ENCODE data around the gene CASZ1. TPM values are rescaled to one million over a fixed set of nuclear protein-coding genes. Genes with fewer than 3 reads are reported as not detected.

CASZ1 gene
- polyA plus RNA-seq, 3 donors = 0.30 to 3.7 (median 0.50) TPM

GRCh38 chr1:10680487-10680886 is 116.0 kb downstream of the CASZ1 start:
- Histone ChIP-seq H3K9me3 (replicated peaks in 1 of 2; ENCODE audit: control insufficient read depth in 1 of 2, insufficient read depth in 1 of 2, low read length in 2 of 2) (no peaks in the 10 kb centered on the region), H2AFZ (ENCODE audit: insufficient read depth, low read depth, low read length, poor library complexity, severe bottlenecking) (no peak overlapping the region), H3K4me1 (ENCODE audit: control insufficient read depth in 1 of 2, insufficient read depth in 2 of 2, low read length in 2 of 2) (no peaks in the 10 kb centered on the region), H3K4me2 (replicated peaks; ENCODE audit: extremely low read depth, low read length, poor library complexity, severe bottlenecking) (no peak overlapping the region), H3K79me2 (ENCODE audit: insufficient read depth, low read length) (no peaks in the 10 kb centered on the region), H3K9ac (ENCODE audit: insufficient read depth, low read length, poor library complexity, severe bottlenecking) (no peak overlapping the region), H3K27me3 (ENCODE audit: control insufficient read depth in 2 of 2, insufficient read depth in 2 of 2, low read length in 2 of 2) (no peaks in the 10 kb centered on the region), H4K20me1 (ENCODE audit: insufficient read depth, low read length) (peaks cover 3% of the 10 kb centered on the region), H3K36me3 (replicated peaks in 1 of 2; ENCODE audit: control insufficient read depth in 1 of 2, insufficient read depth in 2 of 2, low read length in 2 of 2) (no peaks in the 10 kb centered on the region), H3K4me3 (replicated peaks in 1 of 3; ENCODE audit: low read depth in 2 of 3, low read length in 3 of 3) (no peak overlapping the region), H3K27ac (ENCODE audit: low read depth in 1 of 2, low read length in 2 of 2) (no peak overlapping the region)
- Mint-ChIP-seq H3K4me1 (peaks cover 3% of the 10 kb centered on the region), H3K4me3 (no peak overlapping the region), H3K9me3 (no peaks in the 10 kb centered on the region), H3K27me3 (ENCODE audit: low read depth in 3 of 3) (peaks cover 0 to 8% (median 7%) of the 10 kb centered on the region in 3 donors), H3K27ac (no peak overlapping the region), H3K36me3 (no peaks in the 10 kb centered on the region)
- 77% methylated on average over 11 of the region's 11 CpGs for WGBS (ENCODE audit: insufficient coverage)
- DNase-seq = no peak
- intact Hi-C loops (cut with micrococcal nuclease) = no loop called here
- TF ChIP-seq, protein P1, sequence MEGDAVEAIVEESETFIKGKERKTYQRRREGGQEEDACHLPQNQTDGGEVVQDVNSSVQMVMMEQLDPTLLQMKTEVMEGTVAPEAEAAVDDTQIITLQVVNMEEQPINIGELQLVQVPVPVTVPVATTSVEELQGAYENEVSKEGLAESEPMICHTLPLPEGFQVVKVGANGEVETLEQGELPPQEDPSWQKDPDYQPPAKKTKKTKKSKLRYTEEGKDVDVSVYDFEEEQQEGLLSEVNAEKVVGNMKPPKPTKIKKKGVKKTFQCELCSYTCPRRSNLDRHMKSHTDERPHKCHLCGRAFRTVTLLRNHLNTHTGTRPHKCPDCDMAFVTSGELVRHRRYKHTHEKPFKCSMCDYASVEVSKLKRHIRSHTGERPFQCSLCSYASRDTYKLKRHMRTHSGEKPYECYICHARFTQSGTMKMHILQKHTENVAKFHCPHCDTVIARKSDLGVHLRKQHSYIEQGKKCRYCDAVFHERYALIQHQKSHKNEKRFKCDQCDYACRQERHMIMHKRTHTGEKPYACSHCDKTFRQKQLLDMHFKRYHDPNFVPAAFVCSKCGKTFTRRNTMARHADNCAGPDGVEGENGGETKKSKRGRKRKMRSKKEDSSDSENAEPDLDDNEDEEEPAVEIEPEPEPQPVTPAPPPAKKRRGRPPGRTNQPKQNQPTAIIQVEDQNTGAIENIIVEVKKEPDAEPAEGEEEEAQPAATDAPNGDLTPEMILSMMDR (IDR thresholded peaks at IDR 0.05) = no peak

- Mint-ChIP-seq H3K4me3 (no peak overlapping the region), H3K9me3 (no peaks in the 10 kb centered on the region), H3K27me3 (ENCODE audit: low read depth in 3 of 3) (peaks cover 0 to 7% (median 7%) of the 10 kb centered on the region in 3 donors), H3K36me3 (no peaks in the 10 kb centered on the region), H3K4me1 (peaks cover 3% of the 10 kb centered on the region), H3K27ac (no peak overlapping the region)
- Histone ChIP-seq H2AFZ (ENCODE audit: insufficient read depth, low read depth, low read length, poor library complexity, severe bottlenecking) (no peak overlapping the region), H3K9ac (ENCODE audit: insufficient read depth, low read length, poor library complexity, severe bottlenecking) (no peak overlapping the region), H3K4me1 (ENCODE audit: control insufficient read depth in 1 of 2, insufficient read depth in 2 of 2, low read length in 2 of 2) (no peaks in the 10 kb centered on the region), H3K79me2 (ENCODE audit: insufficient read depth, low read length) (no peaks in the 10 kb centered on the region), H3K4me2 (replicated peaks; ENCODE audit: extremely low read depth, low read length, poor library complexity, severe bottlenecking) (no peak overlapping the region), H3K9me3 (replicated peaks in 1 of 2; ENCODE audit: control insufficient read depth in 1 of 2, insufficient read depth in 1 of 2, low read length in 2 of 2) (no peaks in the 10 kb centered on the region), H3K27ac (ENCODE audit: low read depth in 1 of 2, low read length in 2 of 2) (no peak overlapping the region), H3K27me3 (ENCODE audit: control insufficient read depth in 2 of 2, insufficient read depth in 2 of 2, low read length in 2 of 2) (no peaks in the 10 kb centered on the region), H4K20me1 (ENCODE audit: insufficient read depth, low read length) (peaks cover 3% of the 10 kb centered on the region), H3K4me3 (replicated peaks in 1 of 3; ENCODE audit: low read depth in 2 of 3, low read length in 3 of 3) (no peak overlapping the region), H3K36me3 (replicated peaks in 1 of 2; ENCODE audit: control insufficient read depth in 1 of 2, insufficient read depth in 2 of 2, low read length in 2 of 2) (no peaks in the 10 kb centered on the region)
- TF ChIP-seq, protein P1 (IDR thresholded peaks at IDR 0.05) = no peak
- DNase-seq = no peak
- 40% methylated on average over 4 of the region's 9 CpGs for WGBS (ENCODE audit: insufficient coverage)
- intact Hi-C loops (cut with micrococcal nuclease) = no loop called here
Observed at GRCh38 chr1:10679496-10680220, 116.8 kb downstream of the CASZ1 start.

Measured in CD14-positive monocyte (primary cell).